K562 (cell line): ENCODE data around the gene SLC29A3. TPM values are rescaled to one million over a fixed set of nuclear protein-coding genes. Genes with fewer than 3 reads are reported as not detected.

ENCODE experiments used
- CAMTA2 ChIP-seq: fragments of 250-450 bp; sonication (Bioruptor Pico); conservative IDR thresholded peaks from 2 replicates; pipeline ENCODE4 v1.5.1; 2022
- CBX5 ChIP-seq: IDR thresholded peaks from 2 replicates; pipeline ENCODE4 v1.6.1; 2014; ENCODE audit warnings: low read depth, borderline replicate concordance
- EZH2 ChIP-seq: IDR thresholded peaks from 2 replicates; pipeline ENCODE4 v1.6.1; 2012; ENCODE audit warnings: low read depth, mild to moderate bottlenecking, inconsistent platforms, low read length, borderline replicate concordance
- HDAC1 ChIP-seq, 2 experiments: fragments of 450-650 bp; IDR thresholded peaks; 2 replicates each; pipeline ENCODE4 v1.6.1; 2016 to 2017; ENCODE audit warnings: inconsistent platforms in 1 of 2, mild to moderate bottlenecking in 1 of 2, moderate library complexity in 1 of 2
- HMG20B ChIP-seq: fragments of 250-450 bp; sonication (Bioruptor Pico); IDR thresholded peaks from 2 replicates; pipeline ENCODE4 v1.5.0; 2021; ENCODE audit warnings: mild to moderate bottlenecking
- HNRNPLL ChIP-seq: fragments of 200-400 bp; formaldehyde crosslinking; IDR thresholded peaks from 2 replicates; pipeline ENCODE4 v1.6.1; 2017; ENCODE audit warnings: low read length, low read depth, mild to moderate bottlenecking; ENCODE audit not compliant: poor library complexity, severe bottlenecking
- KAT2B ChIP-seq: IDR thresholded peaks from one replicate; pipeline ENCODE4 v1.6.1; 2012; ENCODE audit warnings: low read depth, mild to moderate bottlenecking, control low read depth, inconsistent platforms, low read length, moderate library complexity
- KAT8 ChIP-seq: fragments of 450-650 bp; IDR thresholded peaks from 2 replicates; pipeline ENCODE4 v1.6.1; 2016; ENCODE audit warnings: low read depth, mild to moderate bottlenecking
- KLF16 ChIP-seq: IDR thresholded peaks from 2 replicates; pipeline ENCODE4 v1.6.1; 2016; ENCODE audit warnings: antibody characterized with exemption
- NFYB ChIP-seq: IDR thresholded peaks from 2 replicates; pipeline ENCODE4 v1.6.1; 2011; ENCODE audit warnings: mild to moderate bottlenecking, moderate library complexity; ENCODE audit not compliant: insufficient read length; ENCODE audit errors: extremely low read depth
- SMARCA4 ChIP-seq: fragments of 450-650 bp; IDR thresholded peaks from 2 replicates; pipeline ENCODE4 v1.6.1; 2016
- SRSF7 ChIP-seq: fragments of 200-400 bp; formaldehyde crosslinking; optimal IDR thresholded peaks from 2 replicates; pipeline ENCODE3; 2017; ENCODE audit warnings: mild to moderate bottlenecking, low read depth, low read length
- STAT5B ChIP-seq: fragments of 250-450 bp; sonication (Bioruptor Pico); IDR thresholded peaks from 2 replicates; pipeline ENCODE4 v1.8.0; 2021; ENCODE audit warnings: mild to moderate bottlenecking, inconsistent platforms
- TRIM24 ChIP-seq, 2 experiments: fragments of 450-650 bp; IDR thresholded peaks; 2 replicates each; pipeline ENCODE4 v1.6.1; 2016
- ZNF311 ChIP-seq: fragments of 250-450 bp; sonication (Bioruptor Pico); IDR thresholded peaks from 2 replicates; pipeline ENCODE4 v1.4.0; 2020; ENCODE audit warnings: mild to moderate bottlenecking, moderate library complexity
- ZNF77 ChIP-seq: fragments of 250-450 bp; sonication (Bioruptor Pico); IDR thresholded peaks from 2 replicates; pipeline ENCODE4 v1.5.0; 2020
- polyA plus RNA-seq, 8 experiments: library from polyadenylated mRNA; depleted of rRNA in 4 of 8; stranded (reverse) in 5 of 8; unstranded in 3 of 8; fragments of >200 nt; fragmentation: Nextera tagmentation in 2 of 8; fragmentation: Illumina TruSeq in 1 of 8; extraction: Ambion mirVana in 2 of 8; extraction: Trizol in 1 of 8; gene quantifications; 2 replicates each; pipeline versions ENCODE4 v1.2.1 to v1.2.3, GENCODE V29; 2011 to 2014; ENCODE audit warnings: inconsistent platforms in 1 of 8, missing spikeins in 1 of 8
- total RNA-seq, 7 experiments: library from RNA; depleted of rRNA in 6 of 7; stranded (reverse); fragments of >200 nt in 6 of 7; fragmentation: Illumina TruSeq in 2 of 7; extraction: Trizol in 2 of 7; gene quantifications; 2 replicates each; pipeline versions ENCODE4 v1.2.1 to v1.2.3, GENCODE V29; 2011 to 2021; ENCODE audit warnings: low replicate concordance in 1 of 7
- TF ChIP-seq, protein P1 (sequence below): sonication (generic); formaldehyde crosslinking; IDR thresholded peaks from 2 replicates; pipeline ENCODE4 v1.8.0; 2022; ENCODE audit warnings: missing genetic modification reagents, mild to moderate bottlenecking, moderate library complexity, borderline replicate concordance
- TF ChIP-seq, protein P2 (sequence below): fragments of 250-450 bp; sonication (Bioruptor Pico); IDR thresholded peaks from 2 replicates; pipeline ENCODE4 v1.8.0; 2021; ENCODE audit warnings: mild to moderate bottlenecking, moderate library complexity
- TF ChIP-seq, protein P3 (sequence below): fragments of 250-450 bp; sonication (Bioruptor Pico); IDR thresholded peaks from 2 replicates; pipeline ENCODE4 v1.8.0; 2022; ENCODE audit warnings: moderate library complexity, mild to moderate bottlenecking, inconsistent platforms
- TF ChIP-seq, protein P4 (sequence below): fragments of 450-650 bp; conservative IDR thresholded peaks from 2 replicates; pipeline ENCODE4 v1.6.1; 2016; ENCODE audit warnings: missing genetic modification characterization, low read depth, mild to moderate bottlenecking, control low read depth, missing compliant biosample characterization
- TF ChIP-seq, protein P5 (sequence below): fragments of 250-450 bp; sonication (Bioruptor Pico); IDR thresholded peaks from 2 replicates; pipeline ENCODE4 v1.8.0; 2022; ENCODE audit warnings: moderate library complexity, mild to moderate bottlenecking, inconsistent platforms
- TF ChIP-seq, protein P6 (sequence below): sonication (generic); formaldehyde crosslinking; IDR thresholded peaks from 2 replicates; pipeline ENCODE4 v1.8.1; 2023; ENCODE audit warnings: mild to moderate bottlenecking, missing genetic modification reagents, moderate library complexity

SLC29A3 gene
- total and polyA plus RNA-seq, 9 of the 15 experiments (the other 6 are each of a cell fraction or from before 2014, with no cell fraction given), result 2.1 to 10.7 (median 4.6) TPM

DNA sequence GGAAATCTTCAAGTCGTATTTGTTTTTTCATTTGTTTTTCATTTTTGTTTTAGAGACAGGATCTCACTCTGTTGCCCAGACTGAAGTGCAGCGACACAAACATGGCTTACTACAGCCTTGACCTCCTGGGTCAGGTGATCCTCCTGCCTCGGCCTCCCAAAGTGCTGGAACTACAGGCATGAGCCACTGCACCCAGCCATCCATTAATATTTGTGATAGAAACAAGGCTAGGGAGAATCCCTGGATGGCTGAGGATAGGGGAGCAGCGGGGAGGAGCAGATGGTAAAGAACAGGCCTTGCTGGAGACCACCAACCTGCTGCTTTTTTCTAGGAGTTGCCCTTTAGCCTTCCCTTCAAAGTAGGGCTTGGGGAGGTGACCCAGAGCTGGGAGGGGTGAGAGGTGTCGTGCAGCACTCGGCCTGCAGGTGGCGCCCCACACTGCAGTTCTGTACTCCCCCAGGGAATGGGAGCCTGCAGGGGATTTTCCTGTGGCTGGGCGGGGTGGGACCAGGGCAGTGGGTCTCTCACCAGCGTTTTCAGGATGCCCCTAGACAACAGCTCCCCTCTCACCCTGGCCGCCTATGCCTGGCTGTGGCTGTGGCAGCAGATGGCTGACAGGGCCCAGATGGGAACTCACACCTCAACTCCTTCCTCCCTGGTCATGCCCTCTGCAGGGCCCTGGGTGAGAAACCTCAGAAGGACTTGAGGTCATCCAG lies 65.1 kb downstream of the SLC29A3 start (continued):
- TF ChIP-seq, protein P1, sequence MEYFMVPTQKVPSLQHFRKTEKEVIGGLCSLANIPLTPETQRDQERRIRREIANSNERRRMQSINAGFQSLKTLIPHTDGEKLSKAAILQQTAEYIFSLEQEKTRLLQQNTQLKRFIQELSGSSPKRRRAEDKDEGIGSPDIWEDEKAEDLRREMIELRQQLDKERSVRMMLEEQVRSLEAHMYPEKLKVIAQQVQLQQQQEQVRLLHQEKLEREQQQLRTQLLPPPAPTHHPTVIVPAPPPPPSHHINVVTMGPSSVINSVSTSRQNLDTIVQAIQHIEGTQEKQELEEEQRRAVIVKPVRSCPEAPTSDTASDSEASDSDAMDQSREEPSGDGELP (CRISPR knock-in tag), result peak; percentile 51; the same call in 1 of the 2 replicates
- TF ChIP-seq STAT5B (CRISPR knock-in tag), result no peak
- TF ChIP-seq ZNF311 (CRISPR knock-in tag), result no peak
- TF ChIP-seq SMARCA4, result no peak
- TF ChIP-seq, protein P2, sequence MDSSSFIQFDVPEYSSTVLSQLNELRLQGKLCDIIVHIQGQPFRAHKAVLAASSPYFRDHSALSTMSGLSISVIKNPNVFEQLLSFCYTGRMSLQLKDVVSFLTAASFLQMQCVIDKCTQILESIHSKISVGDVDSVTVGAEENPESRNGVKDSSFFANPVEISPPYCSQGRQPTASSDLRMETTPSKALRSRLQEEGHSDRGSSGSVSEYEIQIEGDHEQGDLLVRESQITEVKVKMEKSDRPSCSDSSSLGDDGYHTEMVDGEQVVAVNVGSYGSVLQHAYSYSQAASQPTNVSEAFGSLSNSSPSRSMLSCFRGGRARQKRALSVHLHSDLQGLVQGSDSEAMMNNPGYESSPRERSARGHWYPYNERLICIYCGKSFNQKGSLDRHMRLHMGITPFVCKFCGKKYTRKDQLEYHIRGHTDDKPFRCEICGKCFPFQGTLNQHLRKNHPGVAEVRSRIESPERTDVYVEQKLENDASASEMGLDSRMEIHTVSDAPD (CRISPR knock-in tag), result no peak
- TF ChIP-seq NFYB, result no peak
- TF ChIP-seq KAT2B, result no peak
- TF ChIP-seq, protein P3, sequence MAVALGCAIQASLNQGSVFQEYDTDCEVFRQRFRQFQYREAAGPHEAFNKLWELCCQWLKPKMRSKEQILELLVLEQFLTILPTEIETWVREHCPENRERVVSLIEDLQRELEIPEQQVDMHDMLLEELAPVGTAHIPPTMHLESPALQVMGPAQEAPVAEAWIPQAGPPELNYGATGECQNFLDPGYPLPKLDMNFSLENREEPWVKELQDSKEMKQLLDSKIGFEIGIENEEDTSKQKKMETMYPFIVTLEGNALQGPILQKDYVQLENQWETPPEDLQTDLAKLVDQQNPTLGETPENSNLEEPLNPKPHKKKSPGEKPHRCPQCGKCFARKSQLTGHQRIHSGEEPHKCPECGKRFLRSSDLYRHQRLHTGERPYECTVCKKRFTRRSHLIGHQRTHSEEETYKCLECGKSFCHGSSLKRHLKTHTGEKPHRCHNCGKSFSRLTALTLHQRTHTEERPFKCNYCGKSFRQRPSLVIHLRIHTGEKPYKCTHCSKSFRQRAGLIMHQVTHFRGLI (CRISPR knock-in tag), result no peak
- no peak for TF ChIP-seq HMG20B (CRISPR knock-in tag)
- no peak for TF ChIP-seq CAMTA2 (CRISPR knock-in tag)
- TF ChIP-seq, protein P4, sequence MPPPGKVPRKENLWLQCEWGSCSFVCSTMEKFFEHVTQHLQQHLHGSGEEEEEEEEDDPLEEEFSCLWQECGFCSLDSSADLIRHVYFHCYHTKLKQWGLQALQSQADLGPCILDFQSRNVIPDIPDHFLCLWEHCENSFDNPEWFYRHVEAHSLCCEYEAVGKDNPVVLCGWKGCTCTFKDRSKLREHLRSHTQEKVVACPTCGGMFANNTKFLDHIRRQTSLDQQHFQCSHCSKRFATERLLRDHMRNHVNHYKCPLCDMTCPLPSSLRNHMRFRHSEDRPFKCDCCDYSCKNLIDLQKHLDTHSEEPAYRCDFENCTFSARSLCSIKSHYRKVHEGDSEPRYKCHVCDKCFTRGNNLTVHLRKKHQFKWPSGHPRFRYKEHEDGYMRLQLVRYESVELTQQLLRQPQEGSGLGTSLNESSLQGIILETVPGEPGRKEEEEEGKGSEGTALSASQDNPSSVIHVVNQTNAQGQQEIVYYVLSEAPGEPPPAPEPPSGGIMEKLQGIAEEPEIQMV (tag), result no peak
- TF ChIP-seq CBX5, result no peak
- TF ChIP-seq, protein P5, sequence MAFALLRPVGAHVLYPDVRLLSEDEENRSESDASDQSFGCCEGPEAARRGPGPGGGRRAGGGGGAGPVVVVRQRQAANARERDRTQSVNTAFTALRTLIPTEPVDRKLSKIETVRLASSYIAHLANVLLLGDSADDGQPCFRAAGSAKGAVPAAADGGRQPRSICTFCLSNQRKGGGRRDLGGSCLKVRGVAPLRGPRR, result no peak
- TF ChIP-seq ZNF77 (CRISPR knock-in tag), result no peak
- no peak for TF ChIP-seq TRIM24 (IDR thresholded peaks at IDR 0.05)
- no peak for TF ChIP-seq HDAC1 (IDR thresholded peaks at IDR 0.05)
- no peak for TF ChIP-seq SRSF7
- TF ChIP-seq, protein P6, sequence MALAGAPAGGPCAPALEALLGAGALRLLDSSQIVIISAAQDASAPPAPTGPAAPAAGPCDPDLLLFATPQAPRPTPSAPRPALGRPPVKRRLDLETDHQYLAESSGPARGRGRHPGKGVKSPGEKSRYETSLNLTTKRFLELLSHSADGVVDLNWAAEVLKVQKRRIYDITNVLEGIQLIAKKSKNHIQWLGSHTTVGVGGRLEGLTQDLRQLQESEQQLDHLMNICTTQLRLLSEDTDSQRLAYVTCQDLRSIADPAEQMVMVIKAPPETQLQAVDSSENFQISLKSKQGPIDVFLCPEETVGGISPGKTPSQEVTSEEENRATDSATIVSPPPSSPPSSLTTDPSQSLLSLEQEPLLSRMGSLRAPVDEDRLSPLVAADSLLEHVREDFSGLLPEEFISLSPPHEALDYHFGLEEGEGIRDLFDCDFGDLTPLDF (CRISPR knock-in tag), result no peak
- no peak for TF ChIP-seq EZH2
- peak; percentile 60 for TF ChIP-seq KLF16
- TF ChIP-seq KAT8, result no peak
- no peak for TF ChIP-seq HNRNPLL
